GM12801 (cell line): Measurements from ENCODE around the gene EBPL.

Source experiments
- TF ChIP-seq, protein P1 (sequence below): IDR thresholded peaks from one replicate; pipeline ENCODE4 v1.5.1; 2011; ENCODE audit warnings: control low read depth; ENCODE audit not compliant: insufficient read length; ENCODE audit errors: extremely low read depth

The EBPL gene

DNA sequence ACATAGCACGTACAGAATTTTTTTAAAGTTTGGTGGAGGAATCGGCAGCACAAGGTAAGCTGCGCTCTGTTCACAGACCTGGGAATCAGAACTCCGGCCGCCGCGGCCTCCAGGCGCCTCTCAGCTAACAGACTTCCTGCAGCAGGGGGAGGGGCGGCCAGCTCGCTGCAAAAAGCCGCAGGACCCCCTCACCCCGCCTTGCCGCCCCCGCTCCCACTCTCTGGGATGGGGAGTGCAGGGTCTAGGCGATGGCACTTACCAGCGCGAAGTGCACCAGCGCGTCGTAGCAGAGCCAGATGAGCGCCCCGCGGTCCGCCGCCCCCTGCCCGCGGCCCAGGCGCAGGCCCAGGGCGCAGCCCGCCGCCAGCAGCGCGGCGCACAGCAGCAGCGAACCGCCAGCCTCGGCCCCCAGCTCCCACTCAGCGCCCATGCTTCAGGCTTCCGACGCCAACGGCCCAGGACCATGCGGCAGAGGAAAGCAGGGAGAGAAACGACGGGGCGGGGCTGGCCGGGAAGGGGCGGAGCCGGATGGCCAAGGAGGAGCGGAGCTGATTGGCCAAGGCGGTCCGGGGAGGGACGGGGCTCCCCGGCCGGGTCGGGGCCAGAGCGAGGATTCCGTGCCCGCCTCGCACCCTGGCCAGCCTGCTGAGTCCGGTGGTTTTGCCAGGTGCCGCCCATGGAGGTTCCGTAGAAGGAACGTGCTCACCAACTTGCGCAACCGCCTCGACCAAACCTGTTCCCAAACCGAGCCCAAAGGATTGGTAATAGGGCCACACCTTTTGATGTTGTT lies at the start of gene EBPL:
Gene EBPL, minus strand, starts transcription at position 492 of the 790 bp plus-strand sequence. Its CDS starts 62 bp downstream, at position 430.
- TF ChIP-seq, protein P1, sequence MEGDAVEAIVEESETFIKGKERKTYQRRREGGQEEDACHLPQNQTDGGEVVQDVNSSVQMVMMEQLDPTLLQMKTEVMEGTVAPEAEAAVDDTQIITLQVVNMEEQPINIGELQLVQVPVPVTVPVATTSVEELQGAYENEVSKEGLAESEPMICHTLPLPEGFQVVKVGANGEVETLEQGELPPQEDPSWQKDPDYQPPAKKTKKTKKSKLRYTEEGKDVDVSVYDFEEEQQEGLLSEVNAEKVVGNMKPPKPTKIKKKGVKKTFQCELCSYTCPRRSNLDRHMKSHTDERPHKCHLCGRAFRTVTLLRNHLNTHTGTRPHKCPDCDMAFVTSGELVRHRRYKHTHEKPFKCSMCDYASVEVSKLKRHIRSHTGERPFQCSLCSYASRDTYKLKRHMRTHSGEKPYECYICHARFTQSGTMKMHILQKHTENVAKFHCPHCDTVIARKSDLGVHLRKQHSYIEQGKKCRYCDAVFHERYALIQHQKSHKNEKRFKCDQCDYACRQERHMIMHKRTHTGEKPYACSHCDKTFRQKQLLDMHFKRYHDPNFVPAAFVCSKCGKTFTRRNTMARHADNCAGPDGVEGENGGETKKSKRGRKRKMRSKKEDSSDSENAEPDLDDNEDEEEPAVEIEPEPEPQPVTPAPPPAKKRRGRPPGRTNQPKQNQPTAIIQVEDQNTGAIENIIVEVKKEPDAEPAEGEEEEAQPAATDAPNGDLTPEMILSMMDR = no peak

DNA sequence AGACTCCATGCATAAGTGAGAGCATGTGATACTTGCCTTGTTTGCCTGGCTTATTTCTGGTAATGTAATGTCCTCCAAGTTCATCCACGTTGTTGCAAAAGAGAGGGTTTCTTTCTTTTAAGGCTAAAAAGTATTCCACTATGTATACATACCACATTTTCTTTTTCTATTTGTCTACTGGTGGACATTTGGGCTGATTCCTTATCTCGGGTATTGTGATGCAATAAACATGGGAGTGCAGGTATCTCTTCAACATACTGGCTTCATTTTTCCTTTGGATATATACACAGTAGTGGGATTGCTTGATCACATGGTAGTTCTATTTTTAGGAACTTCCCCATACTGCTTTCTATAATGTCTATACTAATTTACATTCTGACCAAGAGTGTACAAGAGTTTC lies 49.6 kb upstream of the EBPL start:
- TF ChIP-seq, protein P1 = no peak

DNA sequence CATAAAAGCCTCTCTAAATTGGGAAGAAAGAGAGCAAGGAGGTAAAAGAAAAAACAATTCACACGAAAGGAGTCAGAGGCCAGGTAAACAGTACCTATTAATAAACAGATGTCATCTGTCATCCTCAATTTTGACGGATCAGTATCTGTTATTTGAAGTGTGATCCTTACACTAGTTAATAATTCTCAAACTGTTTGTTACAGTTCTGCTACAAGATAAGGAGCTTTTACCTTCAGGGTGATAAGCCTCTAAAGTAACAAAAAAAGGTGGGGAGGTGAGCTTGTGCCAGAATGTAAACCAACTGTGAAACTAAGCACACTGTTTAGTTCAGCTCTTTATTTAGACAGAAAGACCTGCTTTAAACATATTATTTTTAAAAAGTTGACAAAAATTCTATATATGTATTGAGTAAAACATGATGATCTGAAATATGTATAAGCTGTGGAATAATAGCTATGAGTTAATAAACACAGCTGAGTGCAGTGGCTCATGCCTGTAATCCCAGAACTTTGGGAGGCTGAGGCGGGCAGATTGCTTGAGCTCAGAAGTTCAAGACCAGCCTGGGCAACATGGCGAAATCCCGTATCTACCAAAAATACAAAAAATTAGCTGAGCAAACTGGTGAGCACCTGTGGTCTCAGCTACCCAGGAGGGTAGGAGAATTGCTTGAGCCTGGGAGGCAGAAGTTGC lies 48.4 kb upstream of the EBPL start:
- TF ChIP-seq, protein P1 = no peak

DNA sequence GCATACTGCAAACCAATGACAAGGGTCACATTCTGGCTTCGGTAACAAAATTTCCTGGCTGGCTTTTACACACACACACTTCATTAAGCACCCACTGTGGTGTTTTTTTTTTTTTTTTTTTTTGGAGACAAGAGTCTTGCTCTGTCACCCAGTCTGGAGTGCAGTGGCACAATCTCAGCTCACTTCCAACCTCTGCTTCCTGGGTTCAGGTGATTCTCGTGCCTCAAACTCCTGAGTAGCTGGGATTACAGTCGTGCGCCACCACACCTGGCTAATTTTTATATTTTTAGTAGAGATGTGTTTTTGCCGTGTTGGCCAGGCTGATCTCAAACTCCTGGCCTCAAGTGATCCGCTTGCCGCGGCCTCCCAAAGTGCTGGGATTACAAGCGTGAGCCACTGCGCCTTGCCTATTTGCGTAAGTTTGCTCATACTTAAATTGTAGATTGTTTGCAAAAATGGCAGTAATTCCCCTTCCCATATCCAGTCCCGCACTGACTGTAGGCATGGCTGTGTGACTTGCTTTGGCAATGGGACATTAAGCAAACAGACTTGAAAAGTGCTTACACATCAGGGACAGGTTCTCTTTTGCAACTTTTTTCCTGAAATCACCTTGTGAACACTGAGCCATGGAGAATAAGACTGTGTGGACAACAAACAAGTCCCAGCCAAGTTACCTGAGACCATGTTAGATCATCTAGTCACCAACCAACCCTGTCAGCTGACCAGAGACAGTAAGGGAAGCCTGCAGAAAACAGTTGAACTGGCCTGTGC lies 42.1 kb upstream of the EBPL start:
- TF ChIP-seq, protein P1 = no peak

DNA sequence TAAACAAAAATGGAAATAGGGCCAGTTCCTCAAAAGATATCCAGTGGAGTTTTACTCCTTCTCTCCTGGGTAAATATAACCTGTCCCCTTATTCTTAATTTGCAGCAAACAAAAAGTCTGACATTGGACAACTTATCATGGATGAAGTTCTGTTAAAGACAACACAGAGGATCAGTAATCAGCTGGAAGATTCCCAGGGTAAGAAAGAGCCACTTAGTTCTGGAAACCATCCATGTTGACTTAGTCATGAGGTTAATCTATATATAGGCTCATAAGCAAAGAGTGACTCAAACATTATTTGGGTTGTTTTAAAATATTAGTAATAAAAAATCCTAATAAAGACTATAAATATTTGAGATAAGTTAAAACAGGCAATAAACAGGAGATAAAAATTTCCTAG lies 40.5 kb upstream of the EBPL start:
- TF ChIP-seq, protein P1 = no peak

DNA sequence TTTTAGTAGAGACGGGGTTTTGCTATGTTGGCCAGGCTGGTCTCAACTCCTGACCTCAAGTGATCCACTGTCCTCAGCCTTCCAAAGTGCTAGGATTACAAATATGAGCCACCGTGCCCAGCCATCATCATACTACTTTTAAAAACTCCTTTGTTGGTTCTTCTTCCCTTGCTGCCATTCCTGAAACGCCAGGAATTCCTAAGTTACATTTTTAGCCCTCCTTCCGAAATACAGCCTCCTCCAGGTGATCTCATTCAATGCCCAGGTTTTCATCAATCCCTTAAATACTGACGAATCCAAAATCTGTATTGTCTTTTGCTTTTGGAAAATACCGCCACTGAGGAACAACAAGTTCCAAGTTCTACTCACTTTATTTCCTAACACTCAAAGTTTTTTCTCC lies 25.3 kb upstream of the EBPL start:
- TF ChIP-seq, protein P1 = no peak

DNA sequence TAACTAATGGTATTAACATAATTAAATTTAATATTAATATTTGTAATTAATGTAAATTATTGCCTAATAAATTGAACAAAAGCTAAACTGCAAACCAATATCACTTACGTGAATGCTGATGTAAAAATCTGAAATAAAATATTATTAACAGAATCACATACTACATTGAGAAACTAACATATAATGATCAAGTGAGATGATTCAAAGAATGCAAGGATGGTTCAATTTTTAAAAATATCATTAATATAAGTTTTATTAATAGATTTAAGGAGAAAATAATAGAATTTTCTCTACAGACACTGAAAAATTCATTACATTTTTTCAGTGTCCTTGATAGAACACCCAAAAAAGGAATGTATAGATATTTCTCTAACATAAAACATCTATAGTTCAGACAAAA lies 23.5 kb upstream of the EBPL start:
- TF ChIP-seq, protein P1 = no peak
